Measurements from ENCODE around the gene RAPGEFL1.
"Not testable (repeated sequence)": the region's sequence is repeated elsewhere in the genome, so short reads cannot be mapped to it uniquely, and the experiment has no call there.

RAPGEFL1 gene

DNA sequence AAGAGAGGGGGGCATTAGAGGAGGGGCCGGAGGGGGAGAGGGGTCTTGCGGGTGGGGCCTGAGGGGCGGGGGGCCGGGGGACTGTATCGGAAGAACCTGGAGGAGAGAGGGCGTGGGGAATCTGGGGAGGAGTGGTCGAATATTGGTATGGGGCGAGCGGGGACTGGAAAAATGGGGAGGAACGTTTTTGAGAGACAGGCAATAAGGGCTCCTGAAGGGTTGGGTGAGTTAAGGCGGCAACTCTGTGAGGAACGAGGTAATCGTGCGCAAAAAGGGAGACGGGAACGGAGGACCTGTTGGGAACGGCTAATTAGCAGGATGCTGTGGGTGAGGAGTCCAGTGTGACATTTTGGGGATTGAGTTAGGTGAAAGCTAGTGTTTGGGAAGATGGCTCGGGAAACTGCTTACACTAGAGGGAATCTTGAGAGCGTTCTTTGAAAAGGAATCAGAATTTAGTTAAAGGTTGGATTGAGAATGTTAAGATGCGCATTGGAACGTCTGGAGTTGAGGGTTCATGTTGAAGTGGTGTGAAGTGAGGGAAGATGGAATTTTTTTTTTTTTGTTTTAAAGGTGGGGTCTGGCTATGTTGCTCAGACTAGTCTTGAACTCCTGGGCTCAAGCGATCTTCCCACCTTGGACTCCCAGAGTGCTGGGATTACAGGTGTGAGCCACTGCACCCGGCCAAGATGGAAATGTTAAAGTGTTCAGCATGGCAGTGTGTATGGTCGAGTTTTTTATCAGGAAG lies 42.5 kb downstream of the RAPGEFL1 start:
- in situ Hi-C loops (cut with MboI; ENCODE audit: low sequenced_read_pairs, unreplicated experiment) = no loop called here
- TF ChIP-seq, protein P1, sequence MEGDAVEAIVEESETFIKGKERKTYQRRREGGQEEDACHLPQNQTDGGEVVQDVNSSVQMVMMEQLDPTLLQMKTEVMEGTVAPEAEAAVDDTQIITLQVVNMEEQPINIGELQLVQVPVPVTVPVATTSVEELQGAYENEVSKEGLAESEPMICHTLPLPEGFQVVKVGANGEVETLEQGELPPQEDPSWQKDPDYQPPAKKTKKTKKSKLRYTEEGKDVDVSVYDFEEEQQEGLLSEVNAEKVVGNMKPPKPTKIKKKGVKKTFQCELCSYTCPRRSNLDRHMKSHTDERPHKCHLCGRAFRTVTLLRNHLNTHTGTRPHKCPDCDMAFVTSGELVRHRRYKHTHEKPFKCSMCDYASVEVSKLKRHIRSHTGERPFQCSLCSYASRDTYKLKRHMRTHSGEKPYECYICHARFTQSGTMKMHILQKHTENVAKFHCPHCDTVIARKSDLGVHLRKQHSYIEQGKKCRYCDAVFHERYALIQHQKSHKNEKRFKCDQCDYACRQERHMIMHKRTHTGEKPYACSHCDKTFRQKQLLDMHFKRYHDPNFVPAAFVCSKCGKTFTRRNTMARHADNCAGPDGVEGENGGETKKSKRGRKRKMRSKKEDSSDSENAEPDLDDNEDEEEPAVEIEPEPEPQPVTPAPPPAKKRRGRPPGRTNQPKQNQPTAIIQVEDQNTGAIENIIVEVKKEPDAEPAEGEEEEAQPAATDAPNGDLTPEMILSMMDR (IDR thresholded peaks at IDR 0.05; ENCODE audit: borderline replicate concordance, control extremely low read depth, extremely low read depth, insufficient read depth, missing control alignments) = no peak
- peak; percentile 68 for DNase-seq (ENCODE audit: low spot score)

DNA sequence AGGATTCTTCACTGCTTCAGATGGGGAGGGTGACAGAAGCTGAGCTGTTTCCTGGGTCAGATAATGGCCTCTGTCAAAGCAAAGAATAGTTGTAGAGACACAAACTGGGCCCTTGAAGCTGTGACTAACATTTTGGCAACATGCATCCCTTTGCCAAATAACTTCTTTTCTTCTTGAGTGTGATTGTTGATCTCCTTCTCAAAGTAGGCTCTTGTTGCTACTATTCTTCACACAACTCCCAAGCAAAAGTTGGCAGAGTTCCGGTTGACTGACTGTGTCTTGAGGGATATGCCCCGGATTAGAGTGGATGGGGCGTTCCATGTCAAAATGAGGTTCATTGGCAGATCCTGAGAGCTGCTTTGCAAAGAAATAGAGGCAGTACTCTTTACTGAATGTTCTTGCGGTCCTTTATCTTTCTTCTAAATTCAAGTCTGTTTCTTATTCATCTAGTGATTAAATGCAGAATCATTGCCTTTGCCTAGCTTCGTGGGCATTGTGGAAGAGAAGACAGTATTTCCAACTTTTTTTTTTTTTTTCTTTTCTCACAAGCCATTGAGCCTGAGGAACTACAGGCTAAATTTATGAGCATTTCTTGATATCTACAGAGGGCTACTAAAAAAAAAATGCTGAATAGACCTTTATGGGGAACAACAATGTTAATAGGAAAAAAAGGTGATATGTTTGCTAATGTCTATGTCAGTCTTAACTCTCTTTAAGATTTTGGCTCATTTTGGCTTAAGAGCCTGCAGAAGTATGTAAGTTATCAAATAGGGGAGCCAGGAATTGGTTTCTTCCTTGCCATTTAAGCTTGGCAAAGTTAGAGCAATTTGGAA lies 47.7 kb downstream of the RAPGEFL1 start:
- no peak for DNase-seq (ENCODE audit: low spot score)
- TF ChIP-seq, protein P1 (IDR thresholded peaks at IDR 0.05; ENCODE audit: borderline replicate concordance, control extremely low read depth, extremely low read depth, insufficient read depth, missing control alignments) = no peak
- in situ Hi-C loops (cut with MboI; ENCODE audit: low sequenced_read_pairs, unreplicated experiment) = no loop called here

DNA sequence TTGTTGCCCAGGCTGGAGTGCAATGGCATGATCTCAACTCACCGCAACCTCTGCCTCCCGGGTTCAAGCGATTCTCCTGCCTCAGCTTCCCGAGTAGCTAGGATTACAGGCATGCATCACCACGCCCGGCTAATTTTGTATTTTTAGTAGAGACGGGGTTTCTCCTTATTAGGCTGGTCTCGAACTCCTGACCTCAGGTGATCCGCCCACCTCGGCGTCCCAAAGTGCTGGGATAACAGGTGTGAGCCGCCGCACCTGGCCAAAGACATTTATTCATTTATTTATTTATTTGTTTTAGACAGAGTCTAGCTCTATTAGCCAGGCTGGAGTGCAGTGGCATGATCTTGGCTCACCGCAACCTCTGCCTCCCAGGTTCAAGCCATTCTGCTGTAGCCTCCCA lies 51.9 kb downstream of the RAPGEFL1 start:
- in situ Hi-C loops (cut with MboI; ENCODE audit: low sequenced_read_pairs, unreplicated experiment) = not testable (repeated sequence)

DNA sequence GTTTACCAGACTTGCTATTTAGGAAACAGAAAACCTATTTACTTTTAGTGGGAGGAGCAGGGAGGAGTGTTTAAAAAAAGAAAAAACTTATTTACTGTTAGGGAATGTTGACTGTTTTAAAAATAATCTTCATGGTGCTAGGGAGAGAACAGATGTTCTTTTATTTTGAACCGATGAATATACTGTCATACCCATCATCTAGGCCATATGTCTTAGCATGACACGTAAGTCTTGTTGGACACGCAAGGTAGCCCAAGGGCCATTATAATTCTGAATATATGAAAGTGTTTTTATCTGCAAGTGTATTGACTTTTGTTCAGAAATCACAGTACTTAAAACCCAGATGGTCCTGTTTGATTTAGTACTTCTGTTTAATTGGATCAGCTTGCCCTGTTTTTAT lies 53.4 kb downstream of the RAPGEFL1 start:
- no peak for DNase-seq (ENCODE audit: low spot score)
- in situ Hi-C loops (cut with MboI; ENCODE audit: low sequenced_read_pairs, unreplicated experiment) = no loop called here
- TF ChIP-seq, protein P1 (IDR thresholded peaks at IDR 0.05; ENCODE audit: borderline replicate concordance, control extremely low read depth, extremely low read depth, insufficient read depth, missing control alignments) = no peak

More for the DNA sequence above, 51.9 kb downstream of the RAPGEFL1 start:
- DNase-seq (ENCODE audit: low spot score) = not testable (repeated sequence)

DNA sequence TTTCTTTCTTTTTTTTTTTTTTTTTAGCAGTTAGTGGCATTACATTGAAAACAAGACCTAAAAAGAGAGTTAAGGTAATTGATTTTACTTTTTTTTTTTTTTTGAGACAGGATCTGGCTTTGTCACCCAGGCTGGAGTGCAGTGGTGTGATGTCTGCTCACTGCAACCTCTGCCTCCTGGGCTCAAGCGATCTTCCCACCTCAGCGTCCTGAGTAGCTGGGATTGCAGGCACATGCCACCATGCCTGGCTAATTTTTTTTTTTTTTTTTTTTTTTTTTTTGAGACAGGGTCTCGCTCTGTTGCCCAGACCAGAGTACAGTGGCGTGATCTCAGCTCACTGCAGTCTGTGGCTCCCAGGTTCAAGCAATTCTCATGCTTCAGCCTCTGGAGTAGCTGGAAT lies 54.7 kb downstream of the RAPGEFL1 start:
- in situ Hi-C loops (cut with MboI; ENCODE audit: low sequenced_read_pairs, unreplicated experiment); DNase-seq (ENCODE audit: low spot score): not testable (repeated sequence)

DNA sequence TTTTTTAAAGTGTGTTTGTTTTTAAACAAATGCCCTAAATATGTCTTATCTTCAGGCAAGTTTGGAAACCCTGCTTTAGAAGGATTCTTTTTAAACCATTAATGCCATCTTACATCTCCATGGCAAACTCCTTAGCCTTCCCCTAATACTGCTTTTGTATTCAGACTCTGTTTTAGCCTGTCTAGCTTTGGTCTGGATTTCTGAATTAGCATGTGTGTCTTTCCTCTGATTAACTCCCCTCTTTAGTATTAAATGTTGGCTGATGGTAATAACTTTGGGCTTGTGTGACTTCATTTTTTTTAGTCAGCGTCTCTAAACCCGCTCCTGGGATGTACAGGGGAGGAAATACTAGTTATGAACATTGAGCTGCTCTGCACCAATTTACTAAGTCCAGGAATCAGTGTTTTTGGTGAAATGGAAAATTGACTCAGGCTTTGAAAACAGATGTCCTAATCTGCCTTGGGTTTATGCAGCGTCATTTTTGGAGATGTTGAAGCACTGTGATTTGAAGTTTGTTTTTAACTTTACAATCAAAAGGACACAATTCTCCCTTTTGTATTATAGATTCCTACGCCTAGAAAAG lies 64.1 kb downstream of the RAPGEFL1 start:
- TF ChIP-seq, protein P1 (IDR thresholded peaks at IDR 0.05; ENCODE audit: borderline replicate concordance, control extremely low read depth, extremely low read depth, insufficient read depth, missing control alignments) = no peak
- in situ Hi-C loops (cut with MboI; ENCODE audit: low sequenced_read_pairs, unreplicated experiment) = no loop called here
- no peak for DNase-seq (ENCODE audit: low spot score)

DNA sequence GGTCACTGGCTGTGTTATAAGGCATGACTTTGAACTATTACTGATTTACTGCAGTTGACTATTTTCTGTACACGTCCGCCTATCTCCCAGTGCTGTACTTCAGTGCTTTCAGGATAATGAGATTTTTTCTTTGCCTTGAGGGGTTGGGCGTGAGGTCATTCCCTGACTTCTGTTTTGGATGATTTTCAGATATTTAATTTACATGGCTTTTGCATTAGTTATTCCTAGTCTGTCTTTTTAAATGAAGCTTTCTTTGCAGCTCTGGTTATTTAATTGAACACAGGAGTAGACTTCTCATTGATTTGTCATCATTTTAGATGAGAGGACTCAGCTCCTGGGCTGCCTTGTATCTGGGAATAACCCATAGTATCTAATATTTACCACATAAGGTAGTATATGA lies 65.5 kb downstream of the RAPGEFL1 start:
- no peak for DNase-seq (ENCODE audit: low spot score)
- TF ChIP-seq, protein P1 (IDR thresholded peaks at IDR 0.05; ENCODE audit: borderline replicate concordance, control extremely low read depth, extremely low read depth, insufficient read depth, missing control alignments) = no peak
- in situ Hi-C loops (cut with MboI; ENCODE audit: low sequenced_read_pairs, unreplicated experiment) = no loop called here

Data from GM13976 (cell line).